Measurements from ENCODE around the gene ARMCX4. TPM values are rescaled to one million over a fixed set of nuclear protein-coding genes. Genes with fewer than 3 reads are reported as not detected.
"Not testable (repeated sequence)": the region's sequence is repeated elsewhere in the genome, so short reads cannot be mapped to it uniquely, and the experiment has no call there.

The ARMCX4 gene
- total RNA-seq, 4 donors from 2014 or later, result 3.2 to 34.4 (median 23.0) TPM

- TF ChIP-seq CTCF (IDR thresholded peaks at IDR 0.05), result no peak
- H3K9me3 ChIP-seq, result no peaks in the 10 kb centered on the region
- DNase-seq, result no peak
- intact Hi-C loops (cut with DNase I; ENCODE audit: low total_unique reads), result no loop called here
- H3K27ac ChIP-seq, result no peak overlapping the region
- no peaks in the 10 kb centered on the region for H3K27me3 ChIP-seq
- H3K4me3 ChIP-seq, result no peak overlapping the region
- no peaks in the 10 kb centered on the region for H3K4me1 ChIP-seq
- H3K36me3 ChIP-seq, result no peaks in the 10 kb centered on the region
These were observed 1.6 kb upstream of the ARMCX4 start for GRCh38 chrX:101483705-101484104.

GRCh38 chrX:101484135-101484534 is 1.1 kb upstream of the ARMCX4 start:
- Histone ChIP-seq H3K27me3 (no peaks in the 10 kb centered on the region), H3K9me3 (no peaks in the 10 kb centered on the region), H3K4me3 (no peak overlapping the region), H3K27ac (no peak overlapping the region), H3K36me3 (no peaks in the 10 kb centered on the region), H3K4me1 (no peaks in the 10 kb centered on the region)
- TF ChIP-seq CTCF (IDR thresholded peaks at IDR 0.05) (no peak), POLR2A (IDR thresholded peaks at IDR 0.05) (no peak)
- intact Hi-C loops (cut with DNase I; ENCODE audit: low total_unique reads), result no loop called here
- DNase-seq, result no peak

- intact Hi-C loops (cut with DNase I; ENCODE audit: low total_unique reads), result no loop called here
- TF ChIP-seq POLR2A (IDR thresholded peaks at IDR 0.05), result no peak
- no peak for TF ChIP-seq CTCF (IDR thresholded peaks at IDR 0.05)
- no peaks in the 10 kb centered on the region for H3K27me3 ChIP-seq
These were observed 3.5 kb downstream of the ARMCX4 start for GRCh38 chrX:101488796-101489195.

GRCh38 chrX:101491943-101492342 is 6.7 kb downstream of the ARMCX4 start:
- DNase-seq, result no peak

More at GRCh38 chrX:101488796-101489195, 3.5 kb downstream of the ARMCX4 start:
- Histone ChIP-seq H3K4me3 (no peak overlapping the region), H3K4me1 (no peaks in the 10 kb centered on the region), H3K27ac (no peak overlapping the region), H3K36me3 (no peaks in the 10 kb centered on the region), H3K9me3 (no peaks in the 10 kb centered on the region)
- DNase-seq, result no peak

GRCh38 chrX:101493225-101493624 is 8.0 kb downstream of the ARMCX4 start:
- Histone ChIP-seq H3K4me1 (no peaks in the 10 kb centered on the region), H3K27me3 (no peaks in the 10 kb centered on the region), H3K27ac (no peak overlapping the region), H3K9me3 (no peaks in the 10 kb centered on the region), H3K4me3 (no peak overlapping the region), H3K36me3 (no peaks in the 10 kb centered on the region)
- TF ChIP-seq POLR2A (IDR thresholded peaks at IDR 0.05) (no peak), CTCF (IDR thresholded peaks at IDR 0.05) (no peak)
- intact Hi-C loops (cut with DNase I; ENCODE audit: low total_unique reads), result no loop called here
- no peak for DNase-seq

More at GRCh38 chrX:101491943-101492342, 6.7 kb downstream of the ARMCX4 start:
- intact Hi-C loops (cut with DNase I; ENCODE audit: low total_unique reads), result no loop called here
- no peaks in the 10 kb centered on the region for H3K4me1 ChIP-seq
- no peaks in the 10 kb centered on the region for H3K27me3 ChIP-seq
- no peak overlapping the region for H3K4me3 ChIP-seq
- TF ChIP-seq CTCF (IDR thresholded peaks at IDR 0.05) (no peak), POLR2A (IDR thresholded peaks at IDR 0.05) (no peak)
- no peaks in the 10 kb centered on the region for H3K36me3 ChIP-seq
- H3K27ac ChIP-seq, result no peak overlapping the region
- H3K9me3 ChIP-seq, result no peaks in the 10 kb centered on the region

- DNase-seq; H3K36me3 ChIP-seq; H3K9me3 ChIP-seq; H3K27me3 ChIP-seq; H3K4me1 ChIP-seq; H3K4me3 ChIP-seq; intact Hi-C loops (cut with DNase I; ENCODE audit: low total_unique reads); H3K27ac ChIP-seq: not testable (repeated sequence)
These were observed 17.7 kb downstream of the ARMCX4 start for GRCh38 chrX:101502929-101503328.
